Activated T-cell treated with anti-CD3 and anti-CD28 coated beads, Interleukin-2, amount 50 U/mL, for 48 hours (primary cell): ENCODE data around the gene TWNK.

Experiments
- DNase-seq, 2 experiments: peaks; one replicate each; pipeline ENCODE4 v3.0.0-alpha.2; 2020

TWNK gene

DNA sequence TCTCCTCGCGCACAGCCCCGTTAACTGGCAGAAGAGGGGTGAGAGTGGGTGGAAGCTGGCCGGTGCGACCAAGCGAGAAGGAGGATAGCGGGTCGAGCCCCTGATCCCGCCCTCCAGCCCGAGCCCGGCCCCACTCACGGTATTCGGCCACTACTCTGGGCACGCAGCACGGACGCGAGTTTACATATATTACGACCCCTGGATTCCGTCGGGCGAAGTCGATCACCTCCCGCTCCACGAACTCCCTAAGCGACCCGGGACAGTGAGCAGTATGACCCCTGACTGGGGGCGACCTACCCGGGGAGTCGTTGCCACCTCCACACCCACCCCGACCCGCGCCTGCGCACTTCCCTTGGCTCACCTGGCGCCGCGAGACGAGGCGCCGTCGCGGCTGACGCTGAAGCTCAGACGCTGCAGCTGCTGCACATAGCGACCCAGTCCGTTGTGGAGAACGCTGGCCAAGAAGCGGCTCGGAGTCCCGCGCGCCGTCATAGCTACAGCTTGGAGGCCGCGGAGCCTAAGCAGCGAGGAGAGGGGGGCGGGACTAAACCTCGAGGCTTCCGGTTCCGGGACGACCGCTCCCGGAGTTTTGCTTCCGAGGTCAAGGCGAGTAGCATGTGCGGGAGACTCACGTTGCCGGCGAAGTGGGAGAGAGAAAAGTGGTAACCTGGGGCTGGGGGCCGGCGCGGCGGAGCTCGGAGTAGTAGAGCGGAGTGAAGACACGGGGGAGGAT, at the start of gene TWNK, which contains the start of gene MRPL43:
Gene TWNK (plus strand): TSS at position 592 of the 733 bp plus-strand sequence. CDS start 668 bp downstream, outside the sequence.
Gene MRPL43 (minus strand): TSS at position 546 of the 733 bp plus-strand sequence. CDS start 54 bp downstream, at position 492.
- peak; percentile 87 to 90 for DNase-seq

DNA sequence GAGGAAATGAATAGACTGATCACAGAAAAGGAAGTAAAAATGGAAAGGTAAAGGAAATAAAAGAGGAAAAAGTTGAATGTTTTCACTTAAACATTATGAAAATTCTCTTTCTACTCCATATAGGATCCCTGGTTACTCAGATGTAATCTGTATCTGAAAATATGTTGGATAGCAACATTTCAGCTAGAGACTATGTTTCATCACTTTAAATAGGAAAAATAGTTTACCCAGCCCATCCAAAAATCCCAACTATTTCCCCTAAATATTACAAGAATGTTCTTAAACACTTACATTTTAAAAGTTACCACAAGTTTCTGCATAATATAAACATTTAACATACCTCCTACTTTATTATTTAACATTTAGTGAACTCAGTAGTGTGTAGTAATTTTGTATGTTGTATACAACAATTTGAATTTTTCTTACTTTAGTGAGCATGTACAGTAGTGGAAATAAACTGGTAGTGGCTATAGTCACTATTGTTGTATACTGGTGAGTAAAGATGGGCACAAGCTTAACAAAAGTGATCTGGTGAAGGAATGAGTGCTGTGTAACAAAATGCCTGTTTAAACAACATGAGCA, 47.5 kb upstream of the TWNK start:
- DNase-seq, result no peak

DNA sequence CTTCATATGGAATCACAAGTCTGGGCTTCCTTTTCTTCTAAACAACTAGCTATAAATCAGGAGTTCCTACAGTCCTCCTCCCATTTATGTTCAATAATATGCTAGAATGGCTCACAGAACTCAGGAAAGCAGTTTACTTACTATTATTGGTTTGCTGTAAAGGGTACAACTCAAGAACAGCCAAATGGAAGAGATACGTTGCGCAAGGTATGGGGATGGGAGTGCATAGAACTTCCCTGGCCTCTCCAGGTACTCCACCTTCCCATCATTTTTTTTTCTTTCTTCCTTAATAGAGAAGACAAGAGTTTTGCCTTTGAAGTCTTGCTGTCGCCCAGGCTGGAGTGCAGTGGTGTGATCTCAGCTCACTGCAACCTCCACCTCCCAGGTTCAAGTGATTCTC, 45.1 kb upstream of the TWNK start:
- no peak for DNase-seq

GRCh38 chr10:100943508-100943907, 43.8 kb upstream of the TWNK start:
- no peak for DNase-seq

DNA sequence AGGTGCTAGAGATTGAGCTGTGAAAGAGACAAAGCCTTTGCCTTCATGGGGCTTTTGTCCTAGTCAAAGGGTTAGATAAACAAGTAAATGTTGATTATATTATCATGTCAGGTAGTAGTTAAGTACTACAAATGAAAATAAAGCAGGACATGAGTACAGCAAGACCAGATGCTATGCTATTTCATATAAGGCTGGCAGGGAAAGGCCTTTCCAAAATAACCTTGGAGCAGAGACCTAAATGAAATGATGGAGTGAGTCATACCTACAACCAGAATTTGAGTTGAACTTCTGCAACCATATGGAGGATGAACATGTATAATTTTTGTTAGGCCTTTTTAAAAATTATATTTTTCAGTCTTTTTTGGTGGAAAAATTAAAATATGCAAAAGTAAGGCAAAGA, 41.6 kb upstream of the TWNK start:
- DNase-seq, result no peak

DNA sequence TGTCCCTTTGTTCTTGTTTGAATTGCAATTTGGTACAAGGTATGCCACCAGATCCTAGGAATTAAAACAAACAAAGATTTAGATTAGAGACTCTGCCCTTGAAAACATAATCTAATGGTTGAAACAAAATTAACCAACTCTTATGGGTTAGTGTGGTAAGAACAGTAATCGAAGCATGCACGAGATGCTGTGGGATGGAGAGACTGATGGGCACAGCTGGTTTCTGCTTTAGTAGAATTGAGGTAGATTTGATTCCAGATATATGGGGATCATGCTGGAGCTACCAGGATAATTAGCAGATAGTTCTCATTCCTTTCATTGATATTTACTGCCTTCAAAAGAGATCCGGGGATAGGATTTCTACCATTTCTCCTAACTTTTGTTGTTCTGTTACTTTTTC, 38.4 kb upstream of the TWNK start:
- no peak for DNase-seq

DNA sequence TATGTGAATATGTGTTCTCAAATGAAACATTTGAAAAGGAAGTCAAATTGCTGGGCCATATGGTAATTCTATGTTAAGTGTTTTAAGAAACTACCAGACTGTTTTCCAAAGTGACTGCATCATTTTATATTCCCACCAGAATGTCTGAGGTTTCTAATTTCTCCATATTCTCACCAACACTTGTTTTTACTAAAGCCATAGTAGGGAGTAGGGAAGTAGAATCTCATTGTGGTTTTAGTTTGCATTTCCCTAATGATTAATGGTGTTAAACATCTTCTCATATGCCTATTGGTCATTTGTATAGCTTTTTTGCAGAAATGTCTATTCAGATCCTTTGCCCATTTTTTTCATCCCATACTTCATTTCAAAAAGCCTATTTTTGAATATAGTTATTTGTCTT, 27.1 kb upstream of the TWNK start:
- DNase-seq, result no peak

DNA sequence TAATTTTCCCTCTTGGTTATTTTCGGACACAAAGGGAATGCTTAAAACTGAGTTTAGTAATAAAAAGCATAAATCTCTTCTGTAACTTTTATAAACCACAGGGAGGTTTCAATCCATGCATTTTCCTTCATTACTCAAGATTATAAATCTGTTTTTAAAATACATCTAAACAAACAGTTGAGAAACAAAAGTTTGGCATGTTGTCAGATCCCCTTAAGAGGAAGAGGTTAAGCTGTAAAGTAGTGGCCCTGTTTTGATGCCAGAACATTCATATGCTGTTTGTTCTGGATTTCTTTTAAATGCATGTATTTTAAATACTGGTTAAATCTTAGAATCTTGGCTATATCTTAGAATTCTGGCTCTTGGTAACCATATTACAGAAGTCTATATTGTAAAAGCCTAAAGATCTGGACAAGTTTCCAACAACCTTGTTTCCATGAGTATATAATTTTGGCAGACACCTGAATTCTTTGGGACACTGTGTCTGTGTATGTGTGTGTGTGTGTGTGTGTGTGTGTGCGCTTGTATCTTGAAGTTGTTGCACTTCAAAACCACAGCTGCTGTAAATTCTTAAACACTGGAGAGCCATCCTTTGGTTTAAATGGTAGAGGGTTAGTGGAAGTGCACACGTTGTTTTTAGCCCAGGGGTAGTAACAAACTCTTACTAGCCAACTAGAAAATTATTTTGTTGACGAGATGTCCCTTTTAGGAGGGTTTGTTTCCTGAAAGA, 24.8 kb upstream of the TWNK start:
- no peak for DNase-seq

DNA sequence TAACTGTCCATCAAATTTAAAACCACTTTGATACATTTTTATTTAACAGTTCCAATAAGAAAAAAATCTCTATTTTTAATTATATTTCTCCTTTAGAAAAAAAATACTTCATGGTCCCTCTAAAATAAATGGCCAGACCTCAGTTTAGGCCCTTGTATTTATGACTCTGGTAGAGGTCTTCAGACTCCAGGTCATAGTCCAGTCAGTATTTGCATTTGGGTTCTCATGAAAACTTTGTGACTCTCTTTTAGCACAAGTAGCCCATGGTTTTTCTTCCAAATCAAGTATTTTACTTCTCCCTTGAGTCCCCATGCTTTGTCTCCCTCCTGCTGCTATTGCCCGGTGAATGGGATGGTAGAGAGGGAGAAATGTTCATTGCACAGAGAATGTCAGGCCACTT, 23.5 kb upstream of the TWNK start:
- no peak for DNase-seq

DNA sequence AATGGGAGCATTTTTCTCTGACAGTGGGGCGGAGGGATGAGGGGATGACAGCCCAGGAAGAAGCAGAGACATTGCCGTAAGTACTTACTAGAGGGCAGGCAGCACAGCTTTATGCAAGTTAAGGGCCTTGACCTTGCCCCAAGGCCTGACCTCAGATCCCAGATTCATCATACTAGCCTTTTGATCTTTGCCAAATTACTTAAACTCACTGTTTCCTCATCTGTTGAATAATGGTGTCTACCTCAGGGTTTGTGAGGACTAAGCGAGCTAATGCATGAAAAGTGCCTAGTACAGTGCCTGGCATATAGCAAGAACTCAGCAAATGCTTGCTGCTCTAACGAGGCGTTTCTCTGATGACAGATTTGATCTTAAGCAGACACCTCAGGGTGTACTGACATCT, 21.5 kb upstream of the TWNK start:
- no peak for DNase-seq

GRCh38 chr10:100966887-100967286, 20.5 kb upstream of the TWNK start:
- DNase-seq, result no peak

- no peak for DNase-seq
Observed at GRCh38 chr10:100967332-100967731, 20.0 kb upstream of the TWNK start.

DNA sequence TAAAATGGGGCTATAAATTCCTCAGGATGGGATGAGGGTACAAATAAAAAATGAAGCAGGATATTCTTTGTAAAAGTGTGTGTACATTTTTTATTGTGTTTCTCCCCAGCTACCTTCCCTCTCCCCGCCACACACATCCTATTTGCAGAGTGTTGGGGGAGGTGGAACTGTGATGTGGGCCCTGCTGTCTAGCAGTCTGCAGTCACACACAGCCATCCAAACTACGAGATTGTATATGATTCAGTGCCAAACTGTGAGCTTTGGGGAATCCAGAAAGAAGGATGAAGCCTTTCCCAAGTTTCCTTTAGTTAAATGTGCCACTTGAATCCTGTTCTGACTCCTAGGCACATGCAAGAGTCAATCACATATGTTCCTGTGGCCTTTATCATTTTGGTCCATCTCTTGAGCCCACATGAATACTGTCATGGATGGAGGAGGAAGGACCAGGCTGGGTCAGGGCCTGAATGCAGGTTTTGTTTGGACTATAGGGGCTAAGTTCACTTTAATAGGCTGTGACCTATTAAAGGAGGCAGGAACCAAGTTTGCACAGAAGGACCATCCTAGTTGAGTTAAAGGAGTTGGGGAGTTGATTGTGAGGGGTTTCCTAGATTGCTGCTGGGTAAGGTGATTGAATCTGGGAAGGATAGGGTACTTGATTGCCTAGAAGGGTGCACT, 19.1 kb upstream of the TWNK start:
- DNase-seq, result peak in 1 of 2 experiments; percentile 10

- DNase-seq, result no peak
Observed at GRCh38 chr10:100968863-100969186, 18.5 kb upstream of the TWNK start.

- peak; percentile 68 to 69 for DNase-seq
Observed at GRCh38 chr10:100969187-100970075, 17.9 kb upstream of the TWNK start, which contains the start of gene SEMA4G. TSS of gene SEMA4G (plus strand) at chr10:100969504. CDS start at chr10:100972913, 3,409 bp downstream.

DNA sequence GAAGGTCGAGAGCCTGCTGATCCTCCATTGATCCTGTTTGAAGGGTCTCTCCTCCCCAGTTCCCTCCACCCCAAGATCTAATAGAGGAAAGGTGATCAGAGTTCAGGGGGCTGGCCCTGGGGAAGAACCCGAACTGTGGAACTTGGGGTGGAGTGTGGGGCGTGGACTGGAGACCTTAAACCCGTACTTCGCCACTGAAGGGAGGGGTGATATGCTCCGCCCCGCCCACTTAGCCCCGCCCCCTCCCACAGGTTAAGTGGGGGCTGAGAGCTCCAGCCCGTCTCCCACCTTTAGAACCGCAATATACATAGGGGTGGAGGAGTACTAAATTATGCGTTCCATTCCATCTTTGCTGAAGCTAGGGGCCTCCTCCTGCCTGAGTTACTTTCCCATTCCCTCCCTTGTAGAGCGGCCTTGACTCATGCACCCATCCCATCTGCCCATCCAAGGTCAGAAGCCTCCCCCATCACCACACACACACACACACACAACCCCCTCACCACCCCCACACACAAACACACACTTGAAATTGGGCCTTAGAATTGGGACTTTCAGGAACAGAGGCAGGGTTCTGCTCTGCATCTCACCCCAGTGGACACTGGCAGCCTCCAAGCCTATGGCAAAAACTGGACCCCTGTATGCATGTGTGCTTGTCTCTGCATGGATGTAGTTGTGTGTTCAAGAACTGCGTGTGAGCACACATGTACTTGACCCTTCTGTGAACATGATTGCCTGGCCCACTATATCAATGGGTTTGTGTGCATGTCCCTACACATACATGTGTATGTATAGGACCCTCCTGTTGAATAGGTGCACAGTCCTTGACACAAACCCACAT, 17.0 kb upstream of the TWNK start:
- peak in 1 of 2 experiments; percentile 46 for DNase-seq

- DNase-seq, result peak in 1 of 2 experiments; percentile 13
Observed at GRCh38 chr10:100970914-100971811, 16.2 kb upstream of the TWNK start.

DNA sequence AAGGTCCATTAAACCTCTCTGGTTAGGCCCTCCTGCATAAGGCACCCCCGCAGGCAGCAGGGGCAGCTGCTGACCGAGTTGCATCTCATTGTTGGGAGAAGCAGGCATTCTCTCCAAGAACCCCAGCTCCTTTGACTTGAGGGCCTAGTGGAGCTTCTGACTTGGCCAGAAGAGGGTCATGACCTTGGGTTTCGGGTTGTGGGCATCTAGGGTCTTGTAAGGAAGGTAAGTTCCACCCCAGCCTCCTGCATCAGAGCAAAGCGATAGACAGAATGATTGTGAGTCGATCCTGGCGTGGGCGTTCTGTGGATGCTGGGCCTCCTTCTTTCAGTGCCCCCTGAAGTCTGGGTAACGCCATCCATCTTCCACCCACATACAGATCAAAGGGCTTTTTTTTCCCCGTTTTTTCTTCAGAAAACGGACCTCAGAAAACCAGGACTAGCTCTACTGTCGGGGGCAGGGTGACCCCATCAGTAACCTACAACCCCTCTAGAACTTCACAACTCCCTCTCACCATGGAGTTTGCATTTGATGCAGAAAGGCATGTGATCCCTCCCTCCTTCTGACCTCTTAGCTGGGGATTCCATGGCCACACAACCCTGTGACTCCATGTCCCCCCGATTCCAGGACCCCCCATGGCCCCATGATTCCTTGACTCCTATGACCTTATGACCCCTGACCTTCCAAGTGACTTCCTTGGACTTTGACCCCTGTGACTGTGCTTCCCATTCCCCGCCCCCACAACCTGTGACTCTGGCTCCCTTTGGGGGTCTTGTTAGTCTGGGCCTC, 15.0 kb upstream of the TWNK start:
- peak in 1 of 2 experiments; percentile 25 for DNase-seq

DNA sequence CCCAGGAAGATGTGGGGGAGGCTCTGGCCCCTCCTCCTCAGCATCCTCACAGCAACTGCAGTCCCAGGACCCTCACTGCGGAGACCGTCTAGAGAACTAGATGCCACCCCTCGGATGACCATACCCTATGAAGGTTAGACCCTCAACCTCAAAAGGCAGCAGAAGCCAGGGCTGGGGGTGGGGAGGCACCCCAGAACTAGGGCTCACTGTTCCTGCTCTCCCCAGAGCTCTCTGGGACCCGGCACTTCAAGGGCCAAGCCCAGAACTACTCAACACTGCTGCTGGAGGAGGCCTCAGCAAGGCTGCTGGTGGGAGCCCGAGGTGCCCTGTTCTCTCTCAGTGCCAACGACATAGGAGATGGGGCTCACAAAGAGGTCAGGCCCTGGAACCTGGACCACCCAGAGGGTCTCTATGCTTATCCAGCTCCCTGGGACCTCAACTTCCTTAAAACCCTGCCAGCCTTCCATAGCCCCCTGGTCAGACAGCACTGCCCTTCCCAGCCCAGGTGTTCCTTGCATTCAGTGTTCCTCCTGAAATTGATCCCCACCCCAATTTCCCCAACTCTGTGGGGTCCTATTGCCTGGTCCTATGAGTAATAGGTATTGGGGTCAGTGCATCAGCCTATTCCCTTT, 14.3 kb upstream of the TWNK start:
- peak in 1 of 2 experiments; percentile 10 for DNase-seq
